Neural progenitor cell (in vitro differentiated cells): ENCODE measurements around the gene MYCL.

Source experiments
- CTCF ChIP-seq: fragments of 200-600 bp; sonication (generic); IDR thresholded peaks from 2 replicates; pipeline ENCODE4 v1.5.1; 2017; ENCODE audit warnings: antibody characterized with exemption, mild to moderate bottlenecking
- EZH2 ChIP-seq: fragments of 200-600 bp; sonication (generic); IDR thresholded peaks from 2 replicates; pipeline ENCODE4 v1.6.1; 2017; ENCODE audit warnings: antibody characterized with exemption, mild to moderate bottlenecking, moderate library complexity

GRCh38 chr1:39852876-39853275 is 48.8 kb downstream of the MYCL start:
- TF ChIP-seq EZH2 (no peak), CTCF (no peak)
